CD14-positive monocyte (primary cell): ENCODE results near the gene DMRTC2. TPM values are rescaled to one million over a fixed set of nuclear protein-coding genes. Genes with fewer than 3 reads are reported as not detected.

ENCODE experiments used
- DNase-seq, 3 donors: peaks; one replicate each; pipeline ENCODE4 v3.0.0-alpha.2; 2011 to 2022
- H2AFZ ChIP-seq: 2 replicates; pipeline ENCODE4 v1.6.0; 2012; ENCODE audit warnings: mild to moderate bottlenecking, low read depth, low read length, inconsistent platforms; ENCODE audit not compliant: insufficient read depth, poor library complexity, severe bottlenecking
- H3K27ac ChIP-seq, 2 donors: 1 replicate in 1 of 2; 2 replicates in 1 of 2; pipeline ENCODE4 v1.5.1; 2012 to 2013; ENCODE audit warnings: low read length in 2 of 2, control low read depth in 1 of 2, inconsistent platforms in 1 of 2, low read depth in 1 of 2, mild to moderate bottlenecking in 1 of 2
- H3K27me3 ChIP-seq, 2 donors: one replicate each; pipeline versions ENCODE4 v1.6.0 to v1.6.1; 2011 to 2013; ENCODE audit warnings: low read length in 2 of 2; ENCODE audit not compliant: control insufficient read depth in 2 of 2, insufficient read depth in 2 of 2
- H3K36me3 ChIP-seq, 2 donors: replicated peaks in 1 of 2; 1 replicate in 1 of 2; 2 replicates in 1 of 2; pipeline versions ENCODE4 v1.5.1 to v1.6.1; 2012 to 2013; ENCODE audit warnings: low read length in 2 of 2, control low read depth in 1 of 2, inconsistent platforms in 1 of 2, mild to moderate bottlenecking in 1 of 2; ENCODE audit not compliant: insufficient read depth in 2 of 2, control insufficient read depth in 1 of 2
- H3K4me1 ChIP-seq, 2 donors: 1 replicate in 1 of 2; 2 replicates in 1 of 2; pipeline versions ENCODE4 v1.5.1 to v1.6.1; 2012 to 2013; ENCODE audit warnings: low read length in 2 of 2, control low read depth in 1 of 2, inconsistent platforms in 1 of 2, mild to moderate bottlenecking in 1 of 2, moderate library complexity in 1 of 2; ENCODE audit not compliant: insufficient read depth in 2 of 2, control insufficient read depth in 1 of 2
- H3K4me2 ChIP-seq: replicated peaks from 2 replicates; pipeline ENCODE3; 2012; ENCODE audit warnings: low read length, moderate library complexity, mild to moderate bottlenecking; ENCODE audit not compliant: poor library complexity, severe bottlenecking; ENCODE audit errors: extremely low read depth
- H3K4me3 ChIP-seq, 3 experiments: fragments of 200-600 bp in 1 of 3; sonication (generic) in 1 of 3; replicated peaks in 1 of 3; 1 replicate in 2 of 3; 2 replicates in 1 of 3; pipeline ENCODE4 v1.5.1; 2011 to 2013; ENCODE audit warnings: low read length in 3 of 3, mild to moderate bottlenecking in 3 of 3, control low read depth in 2 of 3, low read depth in 2 of 3, inconsistent platforms in 1 of 3, moderate library complexity in 1 of 3
- H3K79me2 ChIP-seq: 2 replicates; pipeline ENCODE4 v1.6.0; 2012; ENCODE audit warnings: mild to moderate bottlenecking, control low read depth, inconsistent platforms, low read length, moderate library complexity; ENCODE audit not compliant: insufficient read depth
- H3K9ac ChIP-seq: 2 replicates; pipeline ENCODE4 v1.6.0; 2017; ENCODE audit warnings: low read length, mild to moderate bottlenecking; ENCODE audit not compliant: insufficient read depth, poor library complexity, severe bottlenecking
- H3K9me3 ChIP-seq, 2 donors: replicated peaks in 1 of 2; 1 replicate in 1 of 2; 2 replicates in 1 of 2; pipeline versions ENCODE4 v1.5.1 to v1.6.1; 2012 to 2013; ENCODE audit warnings: low read length in 2 of 2, control low read depth in 1 of 2; ENCODE audit not compliant: control insufficient read depth in 1 of 2, insufficient read depth in 1 of 2
- H4K20me1 ChIP-seq: 2 replicates; pipeline ENCODE4 v1.6.0; 2012; ENCODE audit warnings: mild to moderate bottlenecking, low read length, control low read depth, moderate library complexity; ENCODE audit not compliant: insufficient read depth
- H3K27ac Mint-ChIP-seq, 7 donors: one replicate each; pipeline ENCODE4 v1.8.0; 2020; ENCODE audit warnings: mild to moderate bottlenecking in 7 of 7, mixed read lengths in 7 of 7, moderate library complexity in 6 of 7, inconsistent platforms in 2 of 7
- H3K27me3 Mint-ChIP-seq, 3 donors: one replicate each; pipeline ENCODE4 v1.8.0; 2021 to 2022; ENCODE audit warnings: low read depth in 3 of 3, mild to moderate bottlenecking in 3 of 3, mixed read lengths in 3 of 3, moderate library complexity in 3 of 3, inconsistent platforms in 1 of 3
- H3K36me3 Mint-ChIP-seq, 2 donors: one replicate each; pipeline ENCODE4 v1.8.0; 2020; ENCODE audit warnings: mixed read lengths in 2 of 2, inconsistent platforms in 1 of 2, mild to moderate bottlenecking in 1 of 2
- H3K4me1 Mint-ChIP-seq: one replicate; pipeline ENCODE4 v1.8.0; 2020; ENCODE audit warnings: mild to moderate bottlenecking, mixed read lengths
- H3K4me3 Mint-ChIP-seq, 2 donors: one replicate each; pipeline ENCODE4 v1.8.0; 2020; ENCODE audit warnings: mild to moderate bottlenecking in 2 of 2, mixed read lengths in 2 of 2, moderate library complexity in 1 of 2
- H3K9me3 Mint-ChIP-seq, 7 donors: one replicate each; pipeline ENCODE4 v1.8.0; 2020 to 2022; ENCODE audit warnings: mixed read lengths in 7 of 7, mild to moderate bottlenecking in 6 of 7, moderate library complexity in 6 of 7, inconsistent platforms in 2 of 7
- WGBS: methylation state at CpG from one replicate; pipeline ENCODE4 v1.1.5; 2013; ENCODE audit warnings: missing lambda C conversion rate; ENCODE audit not compliant: insufficient coverage; 5-methylcytosine and 5-hydroxymethylcytosine counted together
- intact Hi-C, 2 donors: fragments of 100-400 bp; cut with micrococcal nuclease; formaldehyde crosslinking; loops; one replicate each; pipeline versions ENCODE4 v1.15.0 to v1.15.1; 2023
- polyA plus RNA-seq, 3 donors: library from polyadenylated mRNA; depleted of rRNA in 1 of 3; unstranded in 2 of 3; stranded (reverse) in 1 of 3; fragments of 300-500 nt in 2 of 3; fragments of >200 nt in 1 of 3; fragmentation: Illumina TruSeq in 2 of 3; gene quantifications; 1 replicate in 2 of 3; 2 replicates in 1 of 3; pipeline ENCODE4 v1.2.3, GENCODE V29; 2012 to 2021
- TF ChIP-seq, protein P1 (sequence below): fragments of 200-600 bp; IDR thresholded peaks from one replicate; pipeline ENCODE4 v1.8.0; 2022; ENCODE audit warnings: antibody characterized with exemption, mild to moderate bottlenecking

The DMRTC2 gene
- polyA plus RNA-seq, 3 donors, result not detected

GRCh38 chr19:41890936-41891335, 46.1 kb downstream of the DMRTC2 start:
- H3K4me2 ChIP-seq, result no peak overlapping the region
- Mint-ChIP-seq H3K27ac (no peak overlapping the region), H3K36me3 (peaks cover 61 to 84% of the 10 kb centered on the region in 2 donors), H3K4me3 (no peak overlapping the region), H3K27me3 (peaks cover 0 to 2% (median 1%) of the 10 kb centered on the region in 3 donors), H3K4me1 (peaks cover 24% of the 10 kb centered on the region), H3K9me3 (peaks cover 0 to 1% (median 0%) of the 10 kb centered on the region in 7 donors)
- WGBS, result no CpG with 5 or more reads among the region's 4 CpGs
- TF ChIP-seq, protein P1, sequence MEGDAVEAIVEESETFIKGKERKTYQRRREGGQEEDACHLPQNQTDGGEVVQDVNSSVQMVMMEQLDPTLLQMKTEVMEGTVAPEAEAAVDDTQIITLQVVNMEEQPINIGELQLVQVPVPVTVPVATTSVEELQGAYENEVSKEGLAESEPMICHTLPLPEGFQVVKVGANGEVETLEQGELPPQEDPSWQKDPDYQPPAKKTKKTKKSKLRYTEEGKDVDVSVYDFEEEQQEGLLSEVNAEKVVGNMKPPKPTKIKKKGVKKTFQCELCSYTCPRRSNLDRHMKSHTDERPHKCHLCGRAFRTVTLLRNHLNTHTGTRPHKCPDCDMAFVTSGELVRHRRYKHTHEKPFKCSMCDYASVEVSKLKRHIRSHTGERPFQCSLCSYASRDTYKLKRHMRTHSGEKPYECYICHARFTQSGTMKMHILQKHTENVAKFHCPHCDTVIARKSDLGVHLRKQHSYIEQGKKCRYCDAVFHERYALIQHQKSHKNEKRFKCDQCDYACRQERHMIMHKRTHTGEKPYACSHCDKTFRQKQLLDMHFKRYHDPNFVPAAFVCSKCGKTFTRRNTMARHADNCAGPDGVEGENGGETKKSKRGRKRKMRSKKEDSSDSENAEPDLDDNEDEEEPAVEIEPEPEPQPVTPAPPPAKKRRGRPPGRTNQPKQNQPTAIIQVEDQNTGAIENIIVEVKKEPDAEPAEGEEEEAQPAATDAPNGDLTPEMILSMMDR, result no peak
- H3K9ac ChIP-seq, result no peak overlapping the region
- DNase-seq, result no peak
- peaks cover 86% of the 10 kb centered on the region for H3K79me2 ChIP-seq
- intact Hi-C loops, result no loop called here
- peaks cover 64 to 90% of the 10 kb centered on the region in 2 donors for H3K36me3 ChIP-seq
- no peaks in the 10 kb centered on the region for H3K9me3 ChIP-seq
- H2AFZ ChIP-seq, result no peak overlapping the region
- no peaks in the 10 kb centered on the region for H3K27me3 ChIP-seq
- H3K4me1 ChIP-seq, result peaks cover 14 to 23% of the 10 kb centered on the region in 2 donors
- no peak overlapping the region for H3K27ac ChIP-seq
- peaks cover 100% of the 10 kb centered on the region for H4K20me1 ChIP-seq
- no peak overlapping the region for H3K4me3 ChIP-seq

DNA sequence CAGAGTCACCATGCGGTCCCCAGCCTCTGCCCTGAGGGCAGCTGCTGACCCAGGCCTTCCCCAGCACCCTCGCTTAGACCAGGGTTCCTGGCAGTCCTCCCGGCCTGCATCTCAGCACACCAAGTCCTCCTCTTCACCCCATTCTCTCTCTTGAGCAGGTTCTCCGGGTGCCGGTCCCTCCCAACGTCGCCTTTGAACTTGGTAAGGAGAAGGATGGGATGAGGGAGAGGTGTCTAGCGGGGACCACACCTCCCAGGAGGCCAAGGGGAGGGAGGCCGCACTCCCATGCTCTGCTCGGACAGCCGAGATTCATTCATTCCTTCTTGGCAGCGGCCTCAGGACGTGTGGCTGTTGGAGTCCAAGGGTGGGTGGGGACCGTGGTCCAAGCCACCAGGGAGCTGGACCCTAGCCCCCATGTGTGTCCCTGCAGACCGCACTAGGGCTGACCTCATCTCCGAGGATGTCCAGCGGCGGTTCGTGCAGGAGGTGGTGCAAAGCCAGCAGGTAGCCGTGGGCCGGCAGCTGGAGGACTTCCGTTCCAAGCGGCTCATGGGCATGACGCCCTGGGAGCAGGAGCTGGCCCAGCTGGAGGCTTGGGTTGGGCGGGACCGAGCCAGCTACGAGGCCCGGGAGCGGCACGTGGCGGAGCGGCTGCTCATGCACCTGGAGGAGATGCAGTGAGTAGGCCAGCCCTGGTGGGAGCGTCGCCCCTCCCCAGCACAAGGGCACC, 47.5 kb downstream of the DMRTC2 start:
- H3K36me3 Mint-ChIP-seq, result peaks cover 56 to 85% of the 10 kb centered on the region in 2 donors
- no peak overlapping the region for H3K4me2 ChIP-seq
- peaks cover 0 to 2% (median 0%) of the 10 kb centered on the region in 7 donors for H3K9me3 Mint-ChIP-seq
- no peaks in the 10 kb centered on the region for H3K27me3 ChIP-seq
- no peak overlapping the region for H3K27ac ChIP-seq
- no peak overlapping the region for H3K27ac Mint-ChIP-seq
- peaks cover 73 to 92% of the 10 kb centered on the region in 2 donors for H3K36me3 ChIP-seq
- H3K4me3 ChIP-seq, result no peak overlapping the region
- H3K27me3 Mint-ChIP-seq, result peaks cover 0 to 2% (median 1%) of the 10 kb centered on the region in 3 donors
- peaks cover 73% of the 10 kb centered on the region for H3K79me2 ChIP-seq
- 96% methylated on average over 21 of the region's 34 CpGs for WGBS
- TF ChIP-seq, protein P1, result no peak
- peaks cover 98% of the 10 kb centered on the region for H4K20me1 ChIP-seq
- no peaks in the 10 kb centered on the region for H3K9me3 ChIP-seq
- intact Hi-C loops, result no loop called here
- H3K4me1 ChIP-seq, result peaks cover under 1 to 9% of the 10 kb centered on the region in 2 donors
- no peak overlapping the region for H3K9ac ChIP-seq
- H3K4me3 Mint-ChIP-seq, result no peak overlapping the region
- H3K4me1 Mint-ChIP-seq, result peaks cover 10% of the 10 kb centered on the region
- no peak for DNase-seq
- H2AFZ ChIP-seq, result no peak overlapping the region
